Upper lobe of right lung (tissue), 1 donor: ENCODE data around the gene DUS2. TPM values are rescaled to one million over a fixed set of nuclear protein-coding genes. Genes with fewer than 3 reads are reported as not detected.

Source experiments
- ATAC-seq: fragments of 200-7000 bp; cut with Tn5 transposase; one replicate; pipeline ENCODE4 v1.9.1; 2020; ENCODE audit warnings: mild to moderate bottlenecking, moderate library complexity
- DNase-seq: peaks from one replicate; pipeline ENCODE4 v3.0.0-alpha.2; 2020
- H3K27ac ChIP-seq: fragments of 200-600 bp; one replicate; pipeline ENCODE4 v1.8.0; 2022
- H3K27me3 ChIP-seq: fragments of 200-600 bp; one replicate; pipeline ENCODE4 v1.8.0; 2022; ENCODE audit warnings: mild to moderate bottlenecking
- H3K36me3 ChIP-seq: fragments of 200-600 bp; one replicate; pipeline ENCODE4 v1.8.0; 2022
- H3K4me1 ChIP-seq: fragments of 200-600 bp; one replicate; pipeline ENCODE4 v1.8.0; 2022
- H3K4me3 ChIP-seq: fragments of 200-600 bp; one replicate; pipeline ENCODE4 v1.8.0; 2022; ENCODE audit warnings: mild to moderate bottlenecking
- H3K9me3 ChIP-seq: fragments of 200-600 bp; one replicate; pipeline ENCODE4 v1.8.0; 2022
- CTCF ChIP-seq: fragments of 200-600 bp; IDR thresholded peaks from one replicate; pipeline ENCODE4 v1.8.0; 2022; ENCODE audit warnings: antibody characterized with exemption
- intact Hi-C: fragments of 100-400 bp; cut with DNase I; formaldehyde crosslinking; loops from one replicate; pipeline ENCODE4 v1.11.0; 2022
- total RNA-seq: library from RNA; stranded (reverse); fragmentation: NEBNext Ultra II Directional; extraction: Animal tissue kit (Norgen Biotek cat#: 25700); gene quantifications from one replicate; pipeline ENCODE4 v1.2.1, GENCODE V29; 2021
- donor health status: DM: no; HTN: yes; CAD: no; lungs with severe emphysema.

The DUS2 gene
- total RNA-seq, 1 donor from 2014 or later, result 11.2 TPM

- TF ChIP-seq CTCF, result no peak
- DNase-seq (no peak), ATAC-seq (no peak)
- peaks cover 38% of the 10 kb centered on the region for H3K4me1 ChIP-seq
- no peaks in the 10 kb centered on the region for H3K9me3 ChIP-seq
- H3K36me3 ChIP-seq, result peaks cover 49% of the 10 kb centered on the region
- H3K4me3 ChIP-seq, result no peak overlapping the region
- intact Hi-C loops, result no loop called here
- H3K27ac ChIP-seq, result no peak overlapping the region
- no peaks in the 10 kb centered on the region for H3K27me3 ChIP-seq
These were observed 51.0 kb downstream of the DUS2 start for GRCh38 chr16:68073902-68074760.

GRCh38 chr16:68074850-68075555, 51.9 kb downstream of the DUS2 start:
- peaks cover 49% of the 10 kb centered on the region for H3K36me3 ChIP-seq
- intact Hi-C loops, result no loop called here
- H3K4me1 ChIP-seq, result peaks cover 38% of the 10 kb centered on the region
- ATAC-seq, result peak; percentile 16
- no peaks in the 10 kb centered on the region for H3K9me3 ChIP-seq
- DNase-seq, result no peak
- H3K27me3 ChIP-seq, result no peaks in the 10 kb centered on the region
- H3K27ac ChIP-seq, result no peak overlapping the region
- H3K4me3 ChIP-seq, result no peak overlapping the region
- TF ChIP-seq CTCF, result no peak

- peaks cover 46% of the 10 kb centered on the region for H3K36me3 ChIP-seq
- peak overlapping the region; percentile 30 for H3K27ac ChIP-seq
- ATAC-seq (no peak), DNase-seq (no peak)
- no peaks in the 10 kb centered on the region for H3K27me3 ChIP-seq
- H3K9me3 ChIP-seq, result no peaks in the 10 kb centered on the region
- no peak for TF ChIP-seq CTCF
- intact Hi-C loops, result no loop called here
- no peak overlapping the region for H3K4me3 ChIP-seq
- peaks cover 44% of the 10 kb centered on the region for H3K4me1 ChIP-seq
These were observed 52.9 kb downstream of the DUS2 start for GRCh38 chr16:68075980-68076379.

GRCh38 chr16:68076560-68076959, 53.5 kb downstream of the DUS2 start:
- DNase-seq (no peak), ATAC-seq (no peak)
- Histone ChIP-seq H3K9me3 (no peaks in the 10 kb centered on the region), H3K4me3 (no peak overlapping the region), H3K27me3 (no peaks in the 10 kb centered on the region), H3K27ac (peak overlapping the region; percentile 30), H3K36me3 (peaks cover 40% of the 10 kb centered on the region), H3K4me1 (peaks cover 48% of the 10 kb centered on the region)
- TF ChIP-seq CTCF, result no peak
- intact Hi-C loops, result no loop called here

GRCh38 chr16:68077866-68078700, 55.0 kb downstream of the DUS2 start:
- H3K36me3 ChIP-seq, result peaks cover 29% of the 10 kb centered on the region
- H3K27ac ChIP-seq, result peak overlapping the region; percentile 85
- no peak overlapping the region for H3K4me3 ChIP-seq
- TF ChIP-seq CTCF, result no peak
- no peak for DNase-seq
- no peaks in the 10 kb centered on the region for H3K9me3 ChIP-seq
- H3K27me3 ChIP-seq, result no peaks in the 10 kb centered on the region
- intact Hi-C loops, result no loop called here
- peaks cover 54% of the 10 kb centered on the region for H3K4me1 ChIP-seq
- no peak for ATAC-seq
